Tibial nerve (tissue), 4 donors: Measurements from ENCODE around the gene SNCA. TPM values are rescaled to one million over a fixed set of nuclear protein-coding genes. Genes with fewer than 3 reads are reported as not detected.

Experiments
- DNase-seq, 2 donors: peaks; one replicate each; pipeline ENCODE4 v3.0.0-alpha.2; 2019; ENCODE audit warnings: low spot score in 2 of 2
- H3K27ac ChIP-seq, 4 donors: fragments of 200-600 bp; sonication (generic) in 3 of 4; one replicate each; pipeline ENCODE4 v1.5.1; 2017 to 2019; ENCODE audit warnings: mild to moderate bottlenecking in 1 of 4
- H3K27me3 ChIP-seq, 2 donors: fragments of 200-600 bp; sonication (generic) in 1 of 2; one replicate each; pipeline versions ENCODE4 v1.5.1 to v1.6.0; 2017 to 2019
- H3K36me3 ChIP-seq, 3 donors: fragments of 200-600 bp; sonication (generic); one replicate each; pipeline ENCODE4 v1.5.1; 2018 to 2019
- H3K4me1 ChIP-seq, 4 donors: fragments of 200-600 bp; sonication (generic) in 3 of 4; one replicate each; pipeline ENCODE4 v1.5.1; 2017 to 2019
- H3K4me3 ChIP-seq, 4 donors: fragments of 200-600 bp; sonication (generic) in 3 of 4; one replicate each; pipeline ENCODE4 v1.5.1; 2017 to 2019; ENCODE audit warnings: mild to moderate bottlenecking in 1 of 4, moderate library complexity in 1 of 4
- H3K9me3 ChIP-seq, 4 donors: fragments of 200-600 bp; sonication (generic) in 3 of 4; one replicate each; pipeline ENCODE4 v1.5.1; 2017 to 2019
- EP300 ChIP-seq, 2 donors: sonication (generic); formaldehyde crosslinking; IDR thresholded peaks; one replicate each; pipeline ENCODE4 v1.6.1; 2017; ENCODE audit warnings: antibody characterized with exemption in 2 of 2, mild to moderate bottlenecking in 1 of 2
- POLR2A ChIP-seq, 2 donors: fragments of 450-650 bp; IDR thresholded peaks; one replicate each; pipeline ENCODE4 v1.6.1; 2017; ENCODE audit warnings: antibody characterized with exemption in 2 of 2, mild to moderate bottlenecking in 2 of 2, moderate library complexity in 2 of 2
- WGBS, 2 donors: methylation state at CpG; one replicate each; pipeline ENCODE4 v1.1.5; 2018; 5-methylcytosine and 5-hydroxymethylcytosine counted together
- total RNA-seq, 4 donors: library from RNA; depleted of rRNA; stranded (reverse); fragments of >200 nt; gene quantifications; one replicate each; pipeline ENCODE4 v1.1.0, GENCODE V29; 2016
- TF ChIP-seq, protein P1 (sequence below), 5 experiments: fragments of 200-600 bp in 3 of 5; fragments of 450-650 bp in 2 of 5; sonication (generic) in 3 of 5; IDR thresholded peaks; one replicate each; pipeline ENCODE4 v1.5.1; 2016 to 2019; ENCODE audit warnings: antibody characterized with exemption in 5 of 5, mild to moderate bottlenecking in 3 of 5, moderate library complexity in 2 of 5

SNCA gene
- total RNA-seq, 4 donors from 2014 or later, result 46.5 to 150 (median 79.0) TPM

DNA sequence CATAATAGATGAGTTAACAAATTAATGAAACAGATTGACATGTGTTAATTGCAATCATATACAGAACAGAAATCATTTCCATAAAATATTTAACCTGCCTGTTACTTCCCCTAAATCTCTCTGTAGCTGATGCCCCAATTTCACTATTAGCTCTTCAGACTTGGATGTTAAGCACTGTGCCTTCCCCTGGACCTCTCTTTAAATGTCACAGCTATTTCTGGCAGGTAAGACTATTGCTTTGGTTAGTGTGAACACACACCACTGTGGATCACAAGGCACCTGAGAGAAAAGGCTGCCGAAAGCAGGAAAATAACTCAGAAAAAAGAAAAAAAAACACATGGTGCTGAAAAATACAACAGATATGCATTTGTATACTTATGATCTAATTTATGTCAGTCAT lies 91.3 kb downstream of the SNCA start:
- no peaks in the 10 kb centered on the region for H3K9me3 ChIP-seq
- H3K4me3 ChIP-seq, result no peak overlapping the region
- TF ChIP-seq, protein P1, sequence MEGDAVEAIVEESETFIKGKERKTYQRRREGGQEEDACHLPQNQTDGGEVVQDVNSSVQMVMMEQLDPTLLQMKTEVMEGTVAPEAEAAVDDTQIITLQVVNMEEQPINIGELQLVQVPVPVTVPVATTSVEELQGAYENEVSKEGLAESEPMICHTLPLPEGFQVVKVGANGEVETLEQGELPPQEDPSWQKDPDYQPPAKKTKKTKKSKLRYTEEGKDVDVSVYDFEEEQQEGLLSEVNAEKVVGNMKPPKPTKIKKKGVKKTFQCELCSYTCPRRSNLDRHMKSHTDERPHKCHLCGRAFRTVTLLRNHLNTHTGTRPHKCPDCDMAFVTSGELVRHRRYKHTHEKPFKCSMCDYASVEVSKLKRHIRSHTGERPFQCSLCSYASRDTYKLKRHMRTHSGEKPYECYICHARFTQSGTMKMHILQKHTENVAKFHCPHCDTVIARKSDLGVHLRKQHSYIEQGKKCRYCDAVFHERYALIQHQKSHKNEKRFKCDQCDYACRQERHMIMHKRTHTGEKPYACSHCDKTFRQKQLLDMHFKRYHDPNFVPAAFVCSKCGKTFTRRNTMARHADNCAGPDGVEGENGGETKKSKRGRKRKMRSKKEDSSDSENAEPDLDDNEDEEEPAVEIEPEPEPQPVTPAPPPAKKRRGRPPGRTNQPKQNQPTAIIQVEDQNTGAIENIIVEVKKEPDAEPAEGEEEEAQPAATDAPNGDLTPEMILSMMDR (IDR thresholded peaks at IDR 0.05), result no peak
- TF ChIP-seq POLR2A (IDR thresholded peaks at IDR 0.05) (no peak), EP300 (IDR thresholded peaks at IDR 0.05) (no peak)
- no peaks in the 10 kb centered on the region for H3K36me3 ChIP-seq
- no peak overlapping the region for H3K27ac ChIP-seq
- no peak for DNase-seq
- no peaks in the 10 kb centered on the region for H3K4me1 ChIP-seq
- 86 to 97% methylated on average over 1 of the region's 1 CpG for WGBS, 2 donors
- no peaks in the 10 kb centered on the region for H3K27me3 ChIP-seq

DNA sequence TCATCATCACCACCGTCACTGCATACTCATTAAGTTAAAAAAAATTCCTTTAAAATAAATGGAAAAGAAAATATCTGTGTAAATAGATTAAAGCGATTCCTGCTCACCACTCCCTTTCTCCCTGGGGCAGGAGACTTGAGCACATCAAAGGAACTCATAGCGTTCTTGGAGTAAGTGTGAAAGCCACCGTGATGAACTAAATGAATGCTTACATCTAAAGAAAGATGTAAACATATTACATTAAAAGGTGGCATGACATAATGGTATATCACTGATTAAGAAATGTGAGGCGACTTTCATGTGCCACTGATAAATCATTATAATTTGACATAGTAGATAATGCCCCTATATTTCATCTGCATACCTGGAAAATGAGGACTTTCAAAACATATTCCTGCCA lies 92.0 kb downstream of the SNCA start:
- DNase-seq, result no peak
- no peaks in the 10 kb centered on the region for H3K36me3 ChIP-seq
- no peak overlapping the region for H3K4me3 ChIP-seq
- H3K27ac ChIP-seq, result no peak overlapping the region
- no peaks in the 10 kb centered on the region for H3K9me3 ChIP-seq
- TF ChIP-seq POLR2A (IDR thresholded peaks at IDR 0.05), result no peak
- TF ChIP-seq, protein P1 (IDR thresholded peaks at IDR 0.05), result no peak
- TF ChIP-seq EP300 (IDR thresholded peaks at IDR 0.05), result no peak
- WGBS, 2 donors, result 79 to 82% methylated on average over 5 of the region's 5 CpGs
- no peaks in the 10 kb centered on the region for H3K4me1 ChIP-seq
- no peaks in the 10 kb centered on the region for H3K27me3 ChIP-seq

DNA sequence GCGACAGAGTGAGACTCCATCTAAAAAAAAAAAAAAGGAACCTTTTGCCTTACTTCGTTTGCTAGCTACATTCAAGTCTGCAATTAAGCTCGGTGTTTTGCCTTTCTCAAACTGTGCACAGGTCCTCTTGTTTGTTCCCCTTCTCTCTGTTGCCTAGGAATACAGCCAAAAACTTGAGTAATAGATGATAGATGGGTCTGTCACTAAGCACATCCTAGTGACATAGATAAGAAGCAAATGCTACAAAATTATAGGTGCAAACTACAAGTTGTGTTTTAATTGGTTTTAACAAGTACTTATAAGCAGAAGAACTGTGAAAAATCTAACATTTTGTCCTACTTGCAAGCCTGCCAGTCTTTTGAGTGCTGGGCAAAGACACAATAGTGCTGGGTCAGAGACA lies 95.2 kb downstream of the SNCA start:
- no peaks in the 10 kb centered on the region for H3K9me3 ChIP-seq
- DNase-seq, result no peak
- TF ChIP-seq, protein P1 (IDR thresholded peaks at IDR 0.05), result no peak
- TF ChIP-seq POLR2A (IDR thresholded peaks at IDR 0.05), result no peak
- no peak for TF ChIP-seq EP300 (IDR thresholded peaks at IDR 0.05)
- H3K27me3 ChIP-seq, result no peaks in the 10 kb centered on the region
- 79 to 85% methylated on average over 3 of the region's 3 CpGs for WGBS, 2 donors
- no peak overlapping the region for H3K27ac ChIP-seq
- H3K4me3 ChIP-seq, result no peak overlapping the region
- H3K4me1 ChIP-seq, result no peaks in the 10 kb centered on the region
- no peaks in the 10 kb centered on the region for H3K36me3 ChIP-seq

DNA sequence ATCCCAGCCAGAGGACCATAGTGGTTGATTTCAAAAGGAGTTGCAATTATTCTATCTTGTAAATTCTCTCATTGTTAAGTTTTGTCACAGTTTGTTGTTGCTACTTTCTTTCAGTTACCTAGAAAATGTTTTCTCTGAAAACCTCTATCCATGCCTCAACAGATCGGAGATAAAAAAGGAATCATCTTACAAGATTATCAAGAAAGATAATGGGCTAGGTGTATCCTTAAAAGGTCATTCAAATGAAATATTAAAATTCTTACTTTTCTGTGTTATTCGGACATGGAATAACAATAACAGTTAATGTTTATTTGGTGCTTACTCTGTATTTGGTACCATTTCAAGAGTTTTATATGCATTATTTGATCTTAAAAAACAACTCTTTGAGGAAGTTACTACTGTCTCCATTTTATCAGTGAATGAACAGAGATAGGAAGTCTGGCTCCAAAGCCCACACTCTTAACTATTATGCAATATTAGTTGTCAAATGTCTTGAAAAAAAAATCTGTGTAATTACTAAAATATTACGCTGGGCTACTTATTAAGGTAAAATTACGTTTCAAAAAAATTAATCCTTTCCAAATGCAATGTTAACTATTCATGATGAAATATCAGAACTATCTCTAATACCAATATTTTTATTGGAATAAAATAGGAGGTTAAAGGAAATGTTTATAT lies 97.5 kb downstream of the SNCA start:
- Histone ChIP-seq H3K4me1 (no peaks in the 10 kb centered on the region), H3K27ac (no peak overlapping the region), H3K27me3 (no peaks in the 10 kb centered on the region), H3K36me3 (no peaks in the 10 kb centered on the region), H3K9me3 (no peaks in the 10 kb centered on the region), H3K4me3 (no peak overlapping the region)
- WGBS, 2 donors, result 91 to 92% methylated on average over 4 of the region's 4 CpGs
- TF ChIP-seq POLR2A (IDR thresholded peaks at IDR 0.05) (no peak), EP300 (IDR thresholded peaks at IDR 0.05) (no peak)
- TF ChIP-seq, protein P1 (IDR thresholded peaks at IDR 0.05), result no peak
- no peak for DNase-seq

DNA sequence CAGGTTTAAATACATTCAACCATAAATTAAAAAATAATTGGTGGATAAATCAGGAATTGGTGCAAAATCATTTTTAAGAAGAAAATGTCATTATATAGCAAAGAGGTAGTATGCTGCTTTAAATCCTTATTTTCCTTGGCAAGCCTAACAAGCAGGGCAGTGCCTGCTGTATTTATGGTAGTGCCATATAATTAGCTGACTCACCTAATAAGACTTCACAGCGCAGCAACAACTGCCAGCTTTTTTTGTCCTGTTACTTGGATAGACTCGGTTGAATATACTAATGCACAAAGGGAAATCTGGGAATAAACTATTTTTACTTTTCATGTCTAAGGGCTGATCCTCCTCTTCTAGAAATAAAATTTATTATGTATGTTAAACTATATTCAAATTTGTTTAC lies 99.1 kb downstream of the SNCA start:
- 69 to 80% methylated on average over 2 of the region's 2 CpGs for whole genome bisulfite sequencing, 2 donors
- Histone ChIP-seq H3K36me3 (no peaks in the 10 kb centered on the region), H3K27me3 (no peaks in the 10 kb centered on the region), H3K4me1 (no peaks in the 10 kb centered on the region), H3K27ac (no peak overlapping the region), H3K4me3 (no peak overlapping the region), H3K9me3 (no peaks in the 10 kb centered on the region)
- no peak for DNase-seq
- TF ChIP-seq POLR2A (IDR thresholded peaks at IDR 0.05) (no peak), EP300 (IDR thresholded peaks at IDR 0.05) (no peak)
- TF ChIP-seq, protein P1 (IDR thresholded peaks at IDR 0.05), result no peak
